GM12892 (cell line): ENCODE results near the gene TENM4.

Source experiments
- POLR2A ChIP-seq: IDR thresholded peaks from 2 replicates; pipeline ENCODE4 v1.6.1; 2011; ENCODE audit warnings: low read depth, low read length, control low read depth
- POLR2AphosphoS5 ChIP-seq: IDR thresholded peaks from 2 replicates; pipeline ENCODE4 v1.6.1; 2011; ENCODE audit warnings: low read depth, low read length, control low read depth

GRCh38 chr11:79042824-79043223 lies 398.0 kb downstream of the TENM4 start:
- TF ChIP-seq POLR2AphosphoS5 (no peak), POLR2A (no peak)
